LoVo (cell line): ENCODE results near the gene LACTBL1.

ENCODE experiments used
- DNase-seq: peaks from one replicate; pipeline ENCODE4 v3.0.0-alpha.2; 2016; ENCODE audit warnings: low spot score

The LACTBL1 gene

DNA sequence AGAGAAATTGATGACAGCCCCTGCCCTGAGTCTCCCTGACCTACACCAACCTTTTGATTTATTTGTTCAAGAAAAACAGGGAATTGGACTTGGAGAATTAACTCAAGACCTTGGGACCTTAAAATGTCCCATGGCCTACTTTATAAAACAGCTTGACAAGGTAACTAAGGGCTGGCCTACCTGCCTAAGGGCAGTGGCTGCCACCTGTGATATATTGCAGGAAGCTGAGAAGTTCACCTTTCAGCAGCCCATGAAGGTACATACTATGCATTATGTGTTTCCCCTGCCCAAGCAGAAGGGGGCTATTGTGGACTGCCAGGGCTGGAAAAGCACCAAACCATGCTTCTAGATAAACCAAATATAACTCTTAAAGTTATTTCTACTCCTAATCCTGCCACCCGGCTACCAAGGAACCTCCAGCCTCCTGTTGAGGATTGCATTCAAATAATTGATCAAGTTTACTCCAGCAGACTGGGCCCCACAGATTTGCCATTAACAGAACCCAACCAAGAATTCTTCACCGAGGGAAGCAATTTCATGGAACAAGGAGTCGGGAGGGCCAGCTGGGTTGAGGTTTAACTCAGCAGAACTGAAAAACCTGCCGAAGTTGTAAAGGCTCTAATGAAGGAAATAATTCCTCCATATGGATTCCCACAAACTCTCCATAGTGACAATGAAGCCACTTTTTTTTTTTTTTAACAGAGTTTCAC is 28.2 kb downstream of the LACTBL1 start:
- no peak for DNase-seq

DNA sequence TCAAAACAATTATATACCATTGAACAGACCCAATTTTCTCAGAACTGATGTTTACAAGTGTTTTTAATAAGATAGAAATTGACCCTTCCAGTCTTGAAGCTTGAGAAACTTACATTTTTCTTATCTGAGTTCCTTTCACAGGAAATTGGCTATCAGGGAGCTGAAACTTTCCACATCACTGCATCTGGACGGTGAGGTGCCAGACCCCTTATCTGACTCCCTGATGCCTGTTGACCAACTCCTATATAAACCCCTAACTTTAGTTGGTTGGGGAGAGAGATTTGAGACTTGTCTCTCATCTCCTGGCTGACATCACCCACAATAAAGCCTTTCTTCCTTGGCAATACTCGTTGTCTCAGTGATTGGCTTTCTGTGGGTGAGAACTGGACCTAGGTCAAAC is 31.4 kb downstream of the LACTBL1 start:
- no peak for DNase-seq

DNA sequence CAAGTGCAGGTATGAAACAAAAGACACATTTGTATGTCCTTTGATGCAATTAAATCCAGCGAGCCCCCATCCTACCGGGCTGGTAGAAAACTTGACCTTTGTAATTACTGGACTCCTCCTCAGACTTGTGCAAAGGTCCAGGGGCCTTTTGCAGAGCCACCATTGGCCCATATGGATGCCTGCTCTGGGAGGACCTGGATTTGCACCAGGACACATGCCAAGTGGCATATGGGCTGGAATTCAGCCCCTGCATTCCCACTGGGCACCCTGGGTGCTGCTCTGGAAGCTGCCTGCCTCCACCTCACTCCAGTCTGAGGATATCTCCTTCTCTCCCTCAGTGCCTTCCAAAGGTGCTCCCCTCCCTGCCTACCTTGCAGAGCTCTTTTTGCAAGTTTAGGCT is 36.0 kb downstream of the LACTBL1 start:
- no peak for DNase-seq

DNA sequence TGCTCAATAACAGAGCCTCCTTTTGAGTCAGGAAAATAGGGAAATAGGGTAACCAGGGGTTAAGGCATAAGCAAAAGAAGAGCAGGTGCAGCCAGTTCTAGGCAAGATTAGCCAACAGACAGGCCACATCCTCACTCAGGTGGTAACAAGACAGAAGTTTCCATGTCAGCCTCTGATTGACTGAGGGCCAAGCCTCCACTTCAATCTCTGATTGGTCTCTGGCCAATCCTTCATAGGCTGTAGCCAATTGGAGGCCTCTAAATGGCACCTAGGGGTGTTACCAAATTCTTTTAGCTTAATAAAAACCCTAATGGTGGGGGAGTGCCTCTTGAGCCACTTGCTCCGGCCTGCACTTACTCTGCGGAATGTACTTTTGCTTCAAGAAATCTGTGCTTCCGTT is 37.2 kb downstream of the LACTBL1 start:
- DNase-seq, result no peak

GRCh38 chr1:22932803-22933470 is 39.7 kb downstream of the LACTBL1 start:
- no peak for DNase-seq

DNA sequence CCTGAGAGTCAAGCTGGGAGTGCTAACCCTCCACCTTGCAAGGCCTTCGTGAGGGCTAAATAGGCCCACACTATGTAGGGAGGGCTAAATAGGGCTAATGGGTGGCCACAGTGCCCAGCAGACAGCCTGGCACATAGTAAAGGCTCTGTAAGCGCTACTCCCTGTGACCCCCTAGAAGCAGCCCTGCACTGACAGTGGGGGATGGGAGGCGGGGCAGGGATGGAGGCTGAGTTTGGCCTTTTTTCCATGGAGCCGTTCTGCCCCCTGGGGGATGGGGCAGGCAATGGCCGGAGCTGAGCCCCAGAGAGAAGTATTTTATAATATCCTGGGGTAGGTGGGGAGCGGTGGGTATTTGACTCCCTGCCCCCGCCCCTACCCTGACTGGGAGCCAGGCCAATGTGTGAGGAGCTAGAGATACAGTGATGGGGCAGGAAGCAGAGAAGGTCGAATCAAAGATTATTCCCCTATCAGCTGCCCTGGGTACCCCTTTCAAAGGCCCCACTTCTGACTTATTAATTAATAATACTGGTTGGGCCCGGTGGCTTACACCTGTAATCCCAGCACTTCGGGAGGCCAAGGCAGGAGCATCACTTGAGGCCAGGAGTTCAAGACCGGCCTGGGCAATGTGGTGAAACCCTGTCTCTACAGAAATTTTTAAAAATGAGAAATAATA is 42.3 kb downstream of the LACTBL1 start:
- DNase-seq, result no peak

- DNase-seq, result no peak
Measured at GRCh38 chr1:22925111-22925510, 47.6 kb downstream of the LACTBL1 start.

GRCh38 chr1:22922640-22923039 is 50.0 kb downstream of the LACTBL1 start:
- no peak for DNase-seq

- no peak for DNase-seq
Measured at GRCh38 chr1:22921452-22922126, 51.1 kb downstream of the LACTBL1 start.

GRCh38 chr1:22920734-22921451 is 51.8 kb downstream of the LACTBL1 start:
- no peak for DNase-seq

- no peak for DNase-seq
Measured at GRCh38 chr1:22920026-22920733, 52.5 kb downstream of the LACTBL1 start.

DNA sequence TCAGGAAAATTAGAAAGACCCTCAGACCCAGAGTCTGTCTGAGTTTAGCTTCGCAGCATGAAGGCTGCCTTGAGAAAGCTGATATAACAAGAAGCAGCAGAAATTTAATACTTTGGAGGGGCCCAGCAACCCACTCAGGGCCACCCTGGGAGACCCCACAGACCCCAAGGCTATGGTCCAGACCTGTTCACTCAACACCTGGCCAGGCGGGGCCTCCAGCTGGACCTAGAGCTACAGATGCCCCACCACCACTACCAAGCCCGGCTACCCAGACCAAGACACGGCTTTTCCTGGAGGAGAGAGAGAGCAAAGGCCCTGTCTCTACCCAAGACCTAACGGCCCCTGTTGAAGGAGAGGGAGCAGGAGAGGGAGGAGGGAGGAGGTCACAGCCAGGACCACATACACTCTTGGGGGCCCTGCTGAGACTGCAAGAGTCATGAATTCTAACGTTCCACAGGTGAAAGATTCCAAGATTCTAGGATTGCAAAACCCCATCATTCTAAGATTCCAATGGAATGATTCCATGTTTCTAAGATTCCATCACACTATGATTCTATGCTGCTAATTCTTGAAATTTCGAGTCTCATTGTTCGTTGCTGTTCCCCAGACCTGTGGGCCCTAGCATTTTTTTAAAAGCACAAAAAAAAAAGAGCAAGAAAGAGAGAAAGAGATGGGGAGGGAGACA is 53.2 kb downstream of the LACTBL1 start:
- DNase-seq, result no peak

GRCh38 chr1:22918644-22919043 is 54.0 kb downstream of the LACTBL1 start:
- DNase-seq, result no peak

DNA sequence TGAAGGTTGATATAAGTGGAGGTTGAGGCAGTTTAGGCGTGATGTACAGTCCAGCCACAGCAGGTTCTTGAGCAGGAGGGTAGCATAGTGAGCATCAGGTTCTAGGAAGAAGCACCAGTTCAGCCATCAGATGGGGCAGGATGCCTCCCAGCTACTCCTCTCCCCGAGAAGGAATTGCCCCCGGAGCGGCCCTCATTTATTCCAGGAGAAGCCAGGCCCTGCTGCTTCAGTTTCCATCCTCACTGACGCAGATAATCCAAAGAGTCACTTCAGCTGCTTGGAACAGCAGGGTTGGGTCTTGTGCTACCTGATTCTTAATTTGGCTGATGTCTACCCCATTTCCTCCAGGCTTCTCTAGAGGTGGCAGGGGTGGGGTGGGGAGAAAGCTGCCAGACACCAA is 54.7 kb downstream of the LACTBL1 start:
- no peak for DNase-seq

DNA sequence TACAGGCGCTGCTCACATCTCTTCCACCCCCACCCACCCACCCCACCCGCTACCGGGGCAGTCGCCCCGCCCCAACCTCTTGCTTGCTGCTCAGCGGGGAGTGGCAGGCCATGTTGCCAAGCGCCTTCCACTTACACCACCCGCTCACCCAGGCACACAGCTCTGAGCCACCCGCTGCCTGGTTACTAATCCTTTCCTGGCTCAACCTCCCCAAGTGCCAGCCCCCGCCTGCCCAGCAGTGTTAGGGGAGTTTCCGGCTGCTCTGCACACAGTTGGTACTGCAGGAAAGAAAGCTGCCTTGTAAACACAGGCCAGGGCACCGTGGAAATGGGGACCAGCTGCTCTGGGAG is 56.2 kb downstream of the LACTBL1 start:
- no peak for DNase-seq

DNA sequence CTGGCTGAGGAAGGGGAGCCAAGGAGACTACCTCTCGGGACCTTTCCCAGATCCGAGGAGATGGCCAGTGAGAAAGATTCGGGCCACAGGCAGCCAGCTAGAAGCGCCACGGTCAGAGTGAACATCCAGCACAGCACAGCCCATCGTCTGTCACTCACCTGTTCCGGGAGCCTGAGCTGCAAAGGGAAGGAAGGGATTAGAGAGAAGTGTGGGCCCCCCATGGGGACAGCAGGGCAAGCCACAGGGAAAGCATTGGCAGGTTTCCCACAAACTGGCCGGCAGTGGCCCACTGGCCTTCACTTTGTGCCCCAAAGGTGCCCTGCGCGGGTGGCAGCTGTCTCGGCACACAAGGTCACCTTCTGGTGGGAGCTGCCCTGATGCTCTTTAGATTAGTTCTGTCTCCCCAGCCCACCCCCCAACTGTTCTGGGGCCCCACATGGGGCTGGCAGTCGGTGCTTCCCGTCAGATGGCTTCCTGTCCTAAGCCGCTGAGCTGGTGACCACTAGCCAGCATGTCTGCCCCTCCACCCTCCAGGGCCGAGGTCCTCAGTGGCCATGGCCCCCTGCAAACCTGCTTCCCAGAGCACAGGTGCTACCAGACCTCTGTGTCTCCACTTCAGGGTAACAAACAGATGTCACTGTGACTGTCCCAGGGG is 56.7 kb downstream of the LACTBL1 start:
- no peak for DNase-seq

- no peak for DNase-seq
Measured at GRCh38 chr1:22915231-22915630, 57.4 kb downstream of the LACTBL1 start.

DNA sequence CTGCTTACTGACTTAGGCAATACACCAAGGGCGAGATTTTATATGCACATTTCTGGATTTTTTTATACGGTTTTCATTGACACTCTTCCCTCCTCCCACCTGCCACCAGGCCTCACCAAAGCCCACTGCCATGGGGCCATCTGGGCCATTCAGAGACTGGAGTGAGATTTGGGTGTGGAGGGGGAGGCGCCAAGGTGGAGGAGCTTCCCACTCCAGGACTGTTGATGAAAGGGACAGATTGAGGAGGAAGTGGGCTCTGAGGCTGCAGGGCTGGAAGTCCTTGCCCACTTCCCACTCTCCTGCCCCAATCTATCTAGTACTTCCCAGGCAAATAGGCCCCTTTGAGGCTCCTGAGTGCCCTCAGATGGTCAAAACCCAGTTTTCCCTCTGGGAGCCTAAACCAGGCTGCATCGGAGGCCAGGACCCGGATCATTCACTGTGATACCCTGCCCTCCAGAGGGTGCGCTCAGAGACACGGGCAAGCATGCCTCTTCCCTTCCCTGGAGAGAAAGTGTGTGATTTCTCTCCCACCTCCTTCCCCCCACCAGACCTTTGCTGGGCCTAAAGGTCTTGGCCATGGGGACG is 57.9 kb downstream of the LACTBL1 start:
- DNase-seq, result no peak

DNA sequence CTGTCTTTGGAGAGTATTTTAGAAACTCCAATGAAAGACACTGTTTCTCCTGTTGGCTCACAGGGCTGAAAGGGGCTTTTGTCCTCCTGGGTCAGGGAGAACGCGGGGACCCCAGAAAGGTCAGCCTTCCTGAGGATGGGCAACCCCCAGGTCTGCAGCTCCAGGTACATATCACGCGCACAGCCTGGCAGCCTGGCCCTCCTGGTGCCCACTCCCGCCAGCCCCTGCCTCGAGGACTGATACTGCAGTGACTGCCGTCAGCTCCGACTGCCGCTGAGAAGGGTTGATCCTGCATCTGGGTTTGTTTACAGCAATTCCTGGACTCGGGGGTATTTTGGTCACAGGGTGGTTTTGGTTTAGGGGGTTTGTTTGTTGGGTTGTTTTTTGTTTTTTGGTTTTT is 58.5 kb downstream of the LACTBL1 start:
- DNase-seq, result no peak
